SK-MEL-5 (cell line): ENCODE measurements around the gene KCNA1. TPM values are rescaled to one million over a fixed set of nuclear protein-coding genes. Genes with fewer than 3 reads are reported as not detected.
A peak's percentile ranks its signal among the peaks of the same experiment; 100 is the strongest.

ENCODE experiments used
- DNase-seq: peaks from one replicate; pipeline ENCODE4 v3.0.0-alpha.2; 2016; ENCODE audit warnings: low read depth, low spot score
- in situ Hi-C: cut with HindIII; loops from 2 replicates; pipeline ENCODE4 v1.10.0; 2016; ENCODE audit warnings: low sequenced_read_pairs, high pct_unique_total_duplicates, low pct_unique_long_range_greater_than_20kb
- total RNA-seq: library from RNA; depleted of rRNA; stranded (reverse); fragments of >200 nt; shearing (Covaris generic); gene quantifications from 2 replicates; pipeline ENCODE4 v1.2.3, GENCODE V29; 2014

KCNA1 gene
- total RNA-seq, 1 experiment from 2014 or later, result not detected

- no peak for DNase-seq
- in situ Hi-C loops, result no loop called here
Measured at GRCh38 chr12:4905316-4905715, 4.4 kb upstream of the KCNA1 start.

DNA sequence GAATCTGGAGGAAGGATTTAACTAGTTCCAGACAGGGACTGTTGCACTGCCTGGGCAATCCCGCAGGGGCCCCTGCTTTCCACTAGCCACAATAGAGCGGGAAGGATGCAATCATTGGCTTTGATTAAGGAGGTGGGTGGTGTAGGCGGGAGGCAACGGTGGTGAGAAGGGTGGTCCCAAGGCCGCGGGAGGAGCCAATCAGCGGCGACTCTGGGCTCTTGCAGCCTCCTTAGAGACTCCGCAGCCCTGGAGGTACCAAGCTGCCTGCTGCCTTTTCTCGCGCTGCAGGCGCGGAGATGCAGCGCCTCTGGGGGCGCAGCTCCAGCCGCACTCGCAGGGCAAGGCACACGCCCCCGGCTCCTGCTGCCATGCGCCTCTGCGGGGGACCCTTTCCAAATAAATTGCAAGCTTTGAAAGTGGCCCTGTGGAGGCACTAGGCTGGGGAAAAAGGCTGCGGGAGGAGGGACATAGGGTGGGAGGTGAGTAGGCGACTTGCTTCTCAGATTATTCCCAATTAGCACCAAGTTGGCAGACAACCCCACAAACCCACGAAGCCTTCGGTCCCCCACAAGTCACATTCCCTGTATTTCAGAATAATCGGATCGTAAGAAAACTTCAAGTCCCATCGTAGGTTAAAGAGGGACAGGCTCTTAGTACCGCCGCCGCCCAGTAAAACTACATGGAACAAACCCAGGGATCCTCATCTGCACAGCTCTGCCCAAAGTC lies 858 bp upstream of the KCNA1 start:
- peak; percentile 3 for DNase-seq

GRCh38 chr12:4909410-4909733 lies 333 bp upstream of the KCNA1 start:
- DNase-seq, result no peak

More for the DNA sequence above, 858 bp upstream of the KCNA1 start:
- in situ Hi-C loops, result no loop called here

GRCh38 chr12:4910502-4911315 lies 1.0 kb downstream of the KCNA1 start:
- in situ Hi-C loops, result no loop called here
- no peak for DNase-seq

More at GRCh38 chr12:4909410-4909733, 333 bp upstream of the KCNA1 start:
- in situ Hi-C loops, result no loop called here

GRCh38 chr12:4911316-4911994 lies 1.8 kb downstream of the KCNA1 start:
- peak; percentile 10 for DNase-seq
- in situ Hi-C loops, result no loop called here

DNA sequence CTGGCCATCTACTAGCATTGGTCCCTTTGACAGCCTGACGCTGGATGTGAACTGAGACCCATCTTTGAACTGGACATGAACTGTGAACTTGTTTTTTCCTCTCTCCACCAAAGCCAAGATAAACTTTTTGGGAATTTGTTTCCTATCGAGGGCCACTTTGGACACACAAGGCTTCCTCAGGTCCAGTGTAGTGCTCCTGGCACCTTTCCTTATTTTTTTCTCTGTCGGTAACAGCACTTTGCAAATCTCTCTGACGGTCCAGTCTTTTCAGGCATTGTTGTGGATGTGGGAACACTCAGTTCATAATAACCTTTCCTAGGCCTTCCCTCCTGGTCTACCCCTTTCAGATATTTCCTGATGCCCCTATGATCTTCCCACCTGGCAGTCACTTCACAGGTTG lies 5.0 kb downstream of the KCNA1 start:
- in situ Hi-C loops, result no loop called here
- no peak for DNase-seq

DNA sequence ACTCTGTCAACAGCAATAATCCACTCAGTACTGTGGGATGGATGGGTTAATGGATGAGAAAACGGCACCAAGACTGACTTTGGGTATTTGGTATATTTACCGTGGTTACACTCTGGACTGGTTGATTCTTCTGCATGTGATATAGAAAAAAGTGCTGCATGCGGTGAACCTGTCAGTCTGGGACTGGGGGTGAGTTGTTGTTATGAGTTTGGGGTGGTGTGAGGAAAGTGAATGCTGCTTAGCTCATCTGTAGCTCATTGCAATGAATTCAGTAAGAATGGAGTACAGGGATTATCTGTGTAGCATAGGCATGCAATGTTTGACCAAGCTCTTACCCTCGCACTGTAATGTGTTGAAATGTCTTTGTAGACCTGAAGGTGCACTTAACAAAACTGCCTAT lies 6.0 kb downstream of the KCNA1 start:
- in situ Hi-C loops, result no loop called here

DNA sequence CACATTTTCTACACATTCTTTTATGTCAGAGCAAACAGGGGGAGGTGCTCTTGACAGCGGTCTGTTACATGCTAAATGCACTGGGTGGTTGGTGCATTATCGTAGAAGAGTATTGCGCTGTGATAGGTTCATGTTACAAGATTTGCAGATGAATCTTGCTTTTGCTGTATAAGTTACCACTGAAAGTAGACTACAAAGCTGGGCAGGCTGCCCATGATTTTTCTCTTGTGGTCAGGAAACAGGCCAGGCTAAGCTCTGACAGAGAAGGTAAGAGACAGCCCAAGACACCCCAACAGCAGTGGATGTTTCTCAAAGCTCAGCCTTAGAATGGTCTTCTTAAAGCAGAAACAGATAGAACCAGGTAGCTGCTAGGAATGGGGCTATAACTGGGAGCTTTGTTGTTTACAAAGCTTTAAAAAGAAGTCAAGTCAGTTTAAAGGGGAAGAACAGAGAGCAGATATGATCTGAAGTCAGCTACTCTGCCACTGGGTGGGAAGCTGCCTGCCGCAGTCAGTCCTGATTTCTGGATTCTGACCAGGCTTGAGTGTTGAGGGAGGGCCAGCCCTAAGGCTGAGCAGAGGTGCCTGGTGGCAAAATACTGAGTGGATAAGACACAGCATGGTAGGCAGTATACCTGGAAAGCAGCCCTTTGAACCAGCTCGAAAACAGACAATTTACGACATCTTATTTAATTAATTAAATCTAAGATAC lies 9.4 kb downstream of the KCNA1 start:
- no peak for DNase-seq
- in situ Hi-C loops, result no loop called here

More for the DNA sequence above, 6.0 kb downstream of the KCNA1 start:
- DNase-seq, result no peak

- DNase-seq, result no peak
- in situ Hi-C loops, result no loop called here
Measured at GRCh38 chr12:4932576-4932975, 22.9 kb downstream of the KCNA1 start.

- DNase-seq, result no peak
- in situ Hi-C loops, result no loop called here
Measured at GRCh38 chr12:4933411-4933810, 23.7 kb downstream of the KCNA1 start.

- in situ Hi-C loops, result no loop called here
- DNase-seq, result no peak
Measured at GRCh38 chr12:4934407-4935035, 24.8 kb downstream of the KCNA1 start.

DNA sequence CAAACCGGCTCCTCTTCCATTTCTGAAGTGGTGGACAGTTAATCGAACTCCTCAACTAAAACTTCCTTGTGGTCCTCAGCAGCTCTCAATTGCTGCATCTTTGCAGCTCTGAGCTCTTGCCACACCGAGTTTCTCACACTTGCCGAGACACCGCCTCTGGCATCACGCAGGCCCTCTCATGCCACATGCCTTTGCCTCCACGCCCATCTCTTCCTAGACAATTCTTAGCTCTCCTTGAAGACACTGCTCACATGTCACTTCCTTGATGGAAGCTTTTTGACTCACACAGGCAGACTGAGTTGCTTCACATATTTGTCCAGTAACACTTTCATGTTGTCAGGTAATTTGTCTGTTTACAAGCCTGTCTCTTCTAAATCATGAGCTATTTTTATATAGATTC lies 29.2 kb downstream of the KCNA1 start:
- DNase-seq, result no peak
- in situ Hi-C loops, result no loop called here

- peak; percentile 16 for DNase-seq
- in situ Hi-C loops, result no loop called here
Measured at GRCh38 chr12:4939418-4940023, 29.8 kb downstream of the KCNA1 start.

DNA sequence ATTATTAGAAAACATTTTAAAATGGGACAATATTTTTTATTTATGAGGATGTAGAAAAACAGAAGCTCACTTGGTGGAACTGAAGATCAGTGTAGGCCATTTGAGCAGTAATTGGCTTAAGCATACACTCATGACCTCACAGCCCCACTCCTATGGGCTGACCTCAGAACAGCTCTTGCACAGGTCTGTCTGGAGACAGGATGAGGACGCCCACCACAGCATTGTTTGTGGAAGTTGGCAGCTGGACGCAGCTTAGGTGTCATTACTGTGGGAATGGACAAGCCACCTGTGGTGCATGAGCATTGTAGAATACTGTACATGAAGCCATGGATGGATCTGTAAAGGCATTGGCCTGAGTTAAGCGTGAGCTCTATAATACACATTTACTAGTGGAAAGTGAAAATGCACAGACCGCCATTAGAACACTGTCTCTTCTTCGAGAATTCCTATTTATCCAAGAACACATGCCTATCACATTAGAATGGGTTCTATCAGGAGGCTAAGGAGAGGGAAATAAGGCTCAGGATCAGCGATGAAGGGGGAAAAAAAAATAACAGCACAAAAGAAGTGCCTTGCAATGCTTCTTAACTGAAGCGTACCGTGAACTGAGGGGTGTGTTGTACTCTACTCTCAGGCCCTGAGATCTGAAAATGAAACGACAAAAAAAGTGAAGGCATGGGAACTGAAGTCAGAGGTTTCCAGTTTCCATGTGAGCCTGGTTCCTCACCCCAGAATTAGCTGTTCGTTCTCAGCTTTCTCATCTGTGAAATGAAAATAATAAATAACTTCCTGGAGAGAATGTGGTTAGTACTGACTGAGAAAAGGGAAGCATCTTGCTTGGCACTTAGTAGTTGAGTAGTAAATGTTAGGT lies 33.6 kb downstream of the KCNA1 start:
- no peak for DNase-seq
- in situ Hi-C loops, result no loop called here

DNA sequence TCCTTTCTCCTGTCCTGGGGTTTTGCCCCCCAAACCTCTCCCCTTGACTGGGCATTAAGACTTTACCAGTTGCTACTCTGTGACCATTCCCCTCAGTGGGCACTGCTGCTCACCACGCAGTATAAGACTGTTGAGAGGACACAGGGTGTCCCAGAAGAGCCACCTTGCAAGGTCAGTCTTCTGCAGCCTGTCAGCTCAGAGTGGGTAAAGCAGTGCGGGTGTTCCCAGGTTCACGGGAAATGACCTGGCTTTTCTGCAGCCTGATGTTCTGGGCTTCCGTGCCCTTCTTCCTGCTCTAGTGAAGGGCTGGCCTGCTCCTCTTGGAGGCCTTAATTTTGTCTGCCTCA lies 34.2 kb downstream of the KCNA1 start:
- in situ Hi-C loops, result no loop called here
- DNase-seq, result no peak

DNA sequence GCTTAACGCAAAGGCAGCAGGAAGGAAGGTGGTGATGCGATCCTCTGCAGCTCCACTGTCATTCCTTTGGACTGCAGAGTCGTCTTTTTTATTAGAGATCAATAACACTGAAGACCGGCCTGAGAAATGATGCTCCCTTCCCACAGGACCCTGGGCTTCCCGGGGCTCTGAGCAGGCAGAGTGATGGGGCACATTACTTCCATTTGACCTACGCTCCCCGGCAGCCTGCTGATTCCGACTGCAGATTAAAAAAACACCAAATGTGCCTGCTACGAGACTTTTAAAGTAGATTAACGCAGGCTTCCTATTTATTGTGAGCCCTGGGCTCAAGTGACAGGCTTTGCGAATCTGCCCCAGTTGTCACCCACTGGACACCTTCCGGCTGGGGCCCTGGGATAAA lies 37.5 kb downstream of the KCNA1 start:
- in situ Hi-C loops, result no loop called here
- no peak for DNase-seq
